ENCODE results near the gene RALGAPA2. TPM values are rescaled to one million over a fixed set of nuclear protein-coding genes. Genes with fewer than 3 reads are reported as not detected.
"Not testable (repeated sequence)": the region's sequence is repeated elsewhere in the genome, so short reads cannot be mapped to it uniquely, and the experiment has no call there.

Gene RALGAPA2
- total and polyA plus RNA-seq, 5 donors from 2014 or later, result 4.7 to 28.8 (median 6.2) TPM

GRCh38 chr20:20547876-20548266 is 164.6 kb downstream of the RALGAPA2 start:
- H3K4me1 ChIP-seq (ENCODE audit: control insufficient read depth, insufficient read depth, low read length, poor library complexity, severe bottlenecking), result peaks cover 10% of the 10 kb centered on the region
- H3K4me3 ChIP-seq (ENCODE audit: low read depth, low read length), result no peak overlapping the region
- peak overlapping the region in 2 of 3 donors; percentile 68 to 72 for H3K27ac Mint-ChIP-seq
- H3K27me3 Mint-ChIP-seq, result no peaks in the 10 kb centered on the region
- H3K27me3 ChIP-seq (ENCODE audit: control insufficient read depth, insufficient read depth, low read length), result no peaks in the 10 kb centered on the region
- peaks cover 10% of the 10 kb centered on the region for H3K36me3 ChIP-seq (ENCODE audit: control insufficient read depth, insufficient read depth, low read length)
- H3K9me3 ChIP-seq (ENCODE audit: control insufficient read depth in 2 of 2, low read length in 2 of 2), result no peaks in the 10 kb centered on the region
- peaks cover 25% of the 10 kb centered on the region for H3K36me3 Mint-ChIP-seq
- H3K4me1 Mint-ChIP-seq, result peaks cover 17 to 36% (median 28%) of the 10 kb centered on the region in 4 donors
- H3K9me3 Mint-ChIP-seq, result peaks cover 0 to 1% (median 0%) of the 10 kb centered on the region in 7 donors
- no peak overlapping the region for H3K27ac ChIP-seq (ENCODE audit: insufficient read depth, low read length, poor library complexity, severe bottlenecking)
- no peak overlapping the region for H3K4me3 Mint-ChIP-seq
- ATAC-seq (ENCODE audit: low read depth in 2 of 2) (no peak), DNase-seq (no peak)

DNA sequence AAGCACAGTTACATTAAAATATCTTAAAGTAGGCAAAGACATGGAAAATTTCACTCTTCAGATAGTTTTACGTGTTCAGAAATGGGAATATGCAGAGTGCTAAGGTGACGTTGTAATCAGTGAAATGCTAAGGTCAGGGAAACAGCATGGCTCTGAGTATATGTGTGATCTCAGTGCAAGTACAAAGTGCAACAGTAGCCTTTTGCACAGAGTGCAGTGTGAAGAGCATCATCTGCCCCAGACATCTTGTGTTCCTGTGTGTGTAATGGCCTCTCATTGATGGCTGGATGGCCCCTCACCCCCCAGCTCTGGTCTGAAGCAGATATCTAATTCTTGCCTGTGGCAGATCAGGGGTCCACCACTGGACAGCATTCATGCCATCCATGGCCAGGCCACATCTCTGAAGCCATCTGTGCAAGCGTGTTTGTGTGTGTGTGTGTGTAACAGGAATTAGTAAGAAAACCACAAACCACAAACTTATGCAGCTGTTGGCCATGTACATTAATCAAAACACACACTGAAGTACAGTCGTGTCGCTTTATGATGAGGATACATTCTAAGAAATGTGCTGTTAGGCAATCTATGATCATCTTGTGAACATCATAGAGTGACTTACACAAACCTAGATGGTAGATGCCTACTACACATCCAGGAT is 165.1 kb downstream of the RALGAPA2 start:
- DNase-seq (peak in 1 of 3 donors; percentile 65), ATAC-seq (ENCODE audit: low read depth in 2 of 2) (peak; percentile 42 to 57)
- H3K4me1 Mint-ChIP-seq, result peaks cover 17 to 36% (median 28%) of the 10 kb centered on the region in 4 donors
- H3K27ac Mint-ChIP-seq, result peak overlapping the region; percentile 63 to 72 (median 68)
- Histone ChIP-seq H3K4me3 (ENCODE audit: low read depth, low read length) (no peak overlapping the region), H3K9me3 (ENCODE audit: control insufficient read depth in 2 of 2, low read length in 2 of 2) (no peaks in the 10 kb centered on the region), H3K4me1 (ENCODE audit: control insufficient read depth, insufficient read depth, low read length, poor library complexity, severe bottlenecking) (peaks cover 10% of the 10 kb centered on the region), H3K27ac (ENCODE audit: insufficient read depth, low read length, poor library complexity, severe bottlenecking) (no peak overlapping the region), H3K36me3 (ENCODE audit: control insufficient read depth, insufficient read depth, low read length) (peaks cover 10% of the 10 kb centered on the region), H3K27me3 (ENCODE audit: control insufficient read depth, insufficient read depth, low read length) (no peaks in the 10 kb centered on the region)
- no peak overlapping the region for H3K4me3 Mint-ChIP-seq
- H3K36me3 Mint-ChIP-seq, result peaks cover 30% of the 10 kb centered on the region
- peaks cover 0 to 1% (median 0%) of the 10 kb centered on the region in 7 donors for H3K9me3 Mint-ChIP-seq
- H3K27me3 Mint-ChIP-seq, result no peaks in the 10 kb centered on the region

DNA sequence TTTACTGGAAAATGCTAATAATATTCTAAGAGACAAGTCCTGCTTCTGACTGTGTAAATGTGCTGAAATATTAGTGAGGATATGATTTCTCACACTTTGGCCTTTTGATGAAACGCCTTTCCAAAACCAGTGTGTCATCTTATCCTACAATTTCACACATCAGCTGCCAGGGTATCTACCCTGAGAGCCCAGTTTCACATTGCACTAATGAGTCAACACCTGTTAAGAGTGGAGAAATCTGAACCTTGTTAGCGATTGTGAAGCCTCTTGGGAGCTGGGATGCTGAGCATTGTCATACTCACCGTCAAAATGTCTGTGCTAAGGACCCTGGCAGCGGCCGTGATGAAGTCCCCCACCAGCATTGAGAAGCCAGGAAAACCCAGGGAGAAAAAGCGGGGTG is 166.0 kb downstream of the RALGAPA2 start:
- DNase-seq (no peak), ATAC-seq (ENCODE audit: low read depth in 2 of 2) (no peak)
- no peak overlapping the region for H3K4me3 ChIP-seq (ENCODE audit: low read depth, low read length)
- Mint-ChIP-seq H3K36me3 (peaks cover 33% of the 10 kb centered on the region), H3K4me3 (peak overlapping the region in 1 of 4 donors; percentile 16), H3K27ac (peak overlapping the region in 2 of 3 donors; percentile 68 to 85), H3K27me3 (no peaks in the 10 kb centered on the region), H3K9me3 (peaks cover 0 to 3% (median 0%) of the 10 kb centered on the region in 7 donors), H3K4me1 (peaks cover 17 to 33% (median 27%) of the 10 kb centered on the region in 4 donors)
- H3K27ac ChIP-seq (ENCODE audit: insufficient read depth, low read length, poor library complexity, severe bottlenecking), result no peak overlapping the region
- H3K36me3 ChIP-seq (ENCODE audit: control insufficient read depth, insufficient read depth, low read length), result peaks cover 10% of the 10 kb centered on the region
- H3K4me1 ChIP-seq (ENCODE audit: control insufficient read depth, insufficient read depth, low read length, poor library complexity, severe bottlenecking), result peaks cover 10% of the 10 kb centered on the region
- no peaks in the 10 kb centered on the region for H3K9me3 ChIP-seq (ENCODE audit: control insufficient read depth in 2 of 2, low read length in 2 of 2)
- H3K27me3 ChIP-seq (ENCODE audit: control insufficient read depth, insufficient read depth, low read length), result no peaks in the 10 kb centered on the region

DNA sequence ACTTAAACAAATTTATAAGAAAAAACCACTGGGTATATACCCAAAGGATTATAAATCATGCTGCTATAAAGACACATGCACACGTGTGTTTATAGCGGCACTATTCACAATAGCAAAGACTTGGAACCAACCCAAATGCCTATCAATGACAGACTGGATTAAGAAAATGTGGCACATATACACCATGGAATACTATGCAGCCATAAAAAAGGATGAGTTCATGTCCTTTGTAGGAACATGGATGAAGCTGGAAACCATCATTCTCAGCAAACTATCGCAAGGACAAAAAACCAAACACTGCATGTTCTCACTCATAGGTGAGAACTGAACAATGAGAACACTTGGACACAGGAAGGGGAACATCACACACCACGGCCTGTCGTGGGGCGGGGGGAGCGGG is 169.1 kb downstream of the RALGAPA2 start:
- not testable (repeated sequence) for H3K9me3 ChIP-seq (ENCODE audit: control insufficient read depth in 2 of 2, low read length in 2 of 2); H3K4me3 ChIP-seq (ENCODE audit: low read depth, low read length); H3K27me3 Mint-ChIP-seq; DNase-seq; H3K27me3 ChIP-seq (ENCODE audit: control insufficient read depth, insufficient read depth, low read length); ATAC-seq (ENCODE audit: low read depth in 2 of 2); H3K27ac ChIP-seq (ENCODE audit: insufficient read depth, low read length, poor library complexity, severe bottlenecking); H3K4me3 Mint-ChIP-seq; H3K9me3 Mint-ChIP-seq
- Mint-ChIP-seq H3K27ac (peak overlapping the region in 1 of 3 donors; percentile 60), H3K4me1 (peaks cover 12 to 20% (median 16%) of the 10 kb centered on the region in 4 donors), H3K36me3 (peaks cover 48% of the 10 kb centered on the region)
- peaks cover 10% of the 10 kb centered on the region for H3K4me1 ChIP-seq (ENCODE audit: control insufficient read depth, insufficient read depth, low read length, poor library complexity, severe bottlenecking)
- peaks cover 10% of the 10 kb centered on the region for H3K36me3 ChIP-seq (ENCODE audit: control insufficient read depth, insufficient read depth, low read length)

DNA sequence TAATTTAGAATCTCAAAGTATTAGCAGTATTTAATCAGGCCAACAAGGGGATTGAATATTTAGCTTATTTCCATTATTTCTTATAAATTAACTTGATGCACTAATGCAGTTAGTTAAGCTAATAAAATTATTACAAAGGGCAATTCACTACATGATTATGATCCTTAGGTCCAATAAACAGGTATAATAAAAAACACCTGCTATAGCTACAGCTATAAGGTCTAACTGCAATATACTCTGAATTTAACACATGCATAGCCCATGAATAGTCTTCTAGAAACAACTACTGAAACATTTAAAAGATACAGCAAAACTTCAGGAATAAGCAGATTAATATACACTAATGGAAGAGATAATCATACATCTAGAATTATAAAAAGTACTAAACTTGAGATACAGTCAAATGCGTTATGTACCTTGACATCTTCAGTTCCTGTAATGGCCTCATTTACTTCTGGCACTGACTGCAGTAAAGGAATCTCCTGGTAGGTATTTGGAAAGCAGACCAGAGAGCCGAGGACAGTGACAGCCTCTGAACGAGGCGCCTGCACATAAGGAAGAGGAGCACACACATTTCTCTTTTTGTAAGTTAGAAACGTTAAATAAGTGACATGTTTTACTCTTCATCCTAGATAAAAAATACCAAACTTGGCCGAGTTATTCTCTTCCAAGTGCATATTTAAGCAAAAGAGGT is 176.1 kb downstream of the RALGAPA2 start:
- Histone ChIP-seq H3K27ac (ENCODE audit: insufficient read depth, low read length, poor library complexity, severe bottlenecking) (no peak overlapping the region), H3K4me1 (ENCODE audit: control insufficient read depth, insufficient read depth, low read length, poor library complexity, severe bottlenecking) (no peaks in the 10 kb centered on the region), H3K27me3 (ENCODE audit: control insufficient read depth, insufficient read depth, low read length) (no peaks in the 10 kb centered on the region), H3K4me3 (ENCODE audit: low read depth, low read length) (no peak overlapping the region), H3K36me3 (ENCODE audit: control insufficient read depth, insufficient read depth, low read length) (peaks cover 2% of the 10 kb centered on the region), H3K9me3 (ENCODE audit: control insufficient read depth in 2 of 2, low read length in 2 of 2) (no peaks in the 10 kb centered on the region)
- Mint-ChIP-seq H3K4me1 (no peaks in the 10 kb centered on the region), H3K27ac (no peak overlapping the region), H3K27me3 (no peaks in the 10 kb centered on the region), H3K36me3 (peaks cover 50% of the 10 kb centered on the region), H3K4me3 (no peak overlapping the region), H3K9me3 (peaks cover 0 to 2% (median 0%) of the 10 kb centered on the region in 7 donors)
- ATAC-seq (ENCODE audit: low read depth in 2 of 2) (no peak), DNase-seq (no peak)

GRCh38 chr20:20535051-20535450 is 177.4 kb downstream of the RALGAPA2 start:
- H3K4me3 ChIP-seq (ENCODE audit: low read depth, low read length), result no peak overlapping the region
- H3K27ac ChIP-seq (ENCODE audit: insufficient read depth, low read length, poor library complexity, severe bottlenecking), result no peak overlapping the region
- no peaks in the 10 kb centered on the region for H3K27me3 Mint-ChIP-seq
- H3K4me1 Mint-ChIP-seq, result no peaks in the 10 kb centered on the region
- no peak for ATAC-seq (ENCODE audit: low read depth in 2 of 2)
- H3K27ac Mint-ChIP-seq, result no peak overlapping the region
- peaks cover 0 to 2% (median 0%) of the 10 kb centered on the region in 7 donors for H3K9me3 Mint-ChIP-seq
- no peaks in the 10 kb centered on the region for H3K9me3 ChIP-seq (ENCODE audit: control insufficient read depth in 2 of 2, low read length in 2 of 2)
- H3K36me3 Mint-ChIP-seq, result peaks cover 52% of the 10 kb centered on the region
- H3K36me3 ChIP-seq (ENCODE audit: control insufficient read depth, insufficient read depth, low read length), result peaks cover 6% of the 10 kb centered on the region
- H3K27me3 ChIP-seq (ENCODE audit: control insufficient read depth, insufficient read depth, low read length), result no peaks in the 10 kb centered on the region
- no peak for DNase-seq
- H3K4me1 ChIP-seq (ENCODE audit: control insufficient read depth, insufficient read depth, low read length, poor library complexity, severe bottlenecking), result no peaks in the 10 kb centered on the region
- no peak overlapping the region for H3K4me3 Mint-ChIP-seq

GRCh38 chr20:20531283-20531682 is 181.2 kb downstream of the RALGAPA2 start:
- Histone ChIP-seq H3K9me3 (ENCODE audit: control insufficient read depth in 2 of 2, low read length in 2 of 2) (no peaks in the 10 kb centered on the region), H3K36me3 (ENCODE audit: control insufficient read depth, insufficient read depth, low read length) (peaks cover 10% of the 10 kb centered on the region), H3K27me3 (ENCODE audit: control insufficient read depth, insufficient read depth, low read length) (no peaks in the 10 kb centered on the region), H3K4me1 (ENCODE audit: control insufficient read depth, insufficient read depth, low read length, poor library complexity, severe bottlenecking) (no peaks in the 10 kb centered on the region), H3K27ac (ENCODE audit: insufficient read depth, low read length, poor library complexity, severe bottlenecking) (no peak overlapping the region), H3K4me3 (ENCODE audit: low read depth, low read length) (no peak overlapping the region)
- Mint-ChIP-seq H3K27me3 (no peaks in the 10 kb centered on the region), H3K4me1 (peaks cover 0 to 6% (median 0%) of the 10 kb centered on the region in 4 donors), H3K36me3 (peaks cover 51% of the 10 kb centered on the region), H3K9me3 (no peaks in the 10 kb centered on the region), H3K4me3 (no peak overlapping the region), H3K27ac (no peak overlapping the region)
- ATAC-seq (ENCODE audit: low read depth in 2 of 2) (no peak), DNase-seq (no peak)

All from CD4-positive, CD25-positive, alpha-beta regulatory T cell (primary cell).